Activated T-cell treated with anti-CD3 and anti-CD28 coated beads for 24 hours (primary cell): Measurements from ENCODE around the gene CACNA2D3.
"Not testable (repeated sequence)": the region's sequence is repeated elsewhere in the genome, so short reads cannot be mapped to it uniquely, and the experiment has no call there.

Source experiments
- DNase-seq: peaks from one replicate; pipeline ENCODE4 v3.0.0-alpha.2; 2020; ENCODE audit warnings: low read depth

CACNA2D3 gene

GRCh38 chr3:54464554-54464953 is 342.2 kb downstream of the CACNA2D3 start:
- not testable (repeated sequence) for DNase-seq

- DNase-seq: no peak
Observed at GRCh38 chr3:54476891-54477290, 354.5 kb downstream of the CACNA2D3 start.

- DNase-seq: no peak
Observed at GRCh38 chr3:54481606-54482365, 359.4 kb downstream of the CACNA2D3 start.

- DNase-seq: no peak
Observed at GRCh38 chr3:54484334-54484733, 362.0 kb downstream of the CACNA2D3 start.

- DNase-seq: no peak
Observed at GRCh38 chr3:54486317-54486716, 364.0 kb downstream of the CACNA2D3 start.

- DNase-seq: no peak
Observed at GRCh38 chr3:54488297-54488696, 365.9 kb downstream of the CACNA2D3 start.

- no peak for DNase-seq
Observed at GRCh38 chr3:54494209-54494608, 371.9 kb downstream of the CACNA2D3 start.

GRCh38 chr3:54506603-54507002 is 384.3 kb downstream of the CACNA2D3 start:
- no peak for DNase-seq

- DNase-seq: no peak
Observed at GRCh38 chr3:54507876-54508460, 385.6 kb downstream of the CACNA2D3 start.

GRCh38 chr3:54510506-54510905 is 388.2 kb downstream of the CACNA2D3 start:
- no peak for DNase-seq

GRCh38 chr3:54511766-54512365 is 389.5 kb downstream of the CACNA2D3 start:
- DNase-seq: no peak

- DNase-seq: no peak
Observed at GRCh38 chr3:54514006-54514405, 391.7 kb downstream of the CACNA2D3 start.

- no peak for DNase-seq
Observed at GRCh38 chr3:54514416-54514815, 392.1 kb downstream of the CACNA2D3 start.

GRCh38 chr3:54515441-54516213 is 393.3 kb downstream of the CACNA2D3 start:
- no peak for DNase-seq

GRCh38 chr3:54517424-54517823 is 395.1 kb downstream of the CACNA2D3 start:
- no peak for DNase-seq

- DNase-seq: no peak
Observed at GRCh38 chr3:54518011-54518675, 395.8 kb downstream of the CACNA2D3 start.

GRCh38 chr3:54519493-54519892 is 397.1 kb downstream of the CACNA2D3 start:
- DNase-seq: no peak

- DNase-seq: no peak
Observed at GRCh38 chr3:54520060-54520459, 397.7 kb downstream of the CACNA2D3 start.

- DNase-seq: no peak
Observed at GRCh38 chr3:54527521-54527920, 405.2 kb downstream of the CACNA2D3 start.

- DNase-seq: no peak
Observed at GRCh38 chr3:54527953-54528352, 405.6 kb downstream of the CACNA2D3 start.

GRCh38 chr3:54528668-54529067 is 406.3 kb downstream of the CACNA2D3 start:
- no peak for DNase-seq

GRCh38 chr3:54530091-54530490 is 407.7 kb downstream of the CACNA2D3 start:
- DNase-seq: no peak
